Spleen (tissue), 7 donors: ENCODE results near the gene FYB1.

Experiments used
- CTCF ChIP-seq, 11 experiments: fragments of 200-600 bp in 7 of 11; fragments of 450-650 bp in 4 of 11; sonication (generic) in 4 of 11; IDR thresholded peaks in 8 of 11; conservative IDR thresholded peaks in 3 of 11; 1 replicate in 7 of 11; 2 replicates in 4 of 11; pipeline versions ENCODE4 v1.4.0 to v1.8.0; 2016 to 2021; ENCODE audit warnings: antibody characterized with exemption in 11 of 11, inconsistent platforms in 4 of 11, mild to moderate bottlenecking in 1 of 11
- POLR2A ChIP-seq, 3 donors: fragments of 450-650 bp; IDR thresholded peaks; one replicate each; pipeline ENCODE4 v1.5.1; 2017; ENCODE audit warnings: antibody characterized with exemption in 3 of 3, mild to moderate bottlenecking in 1 of 3
- POLR2AphosphoS5 ChIP-seq, 3 donors: sonication (generic); formaldehyde crosslinking; IDR thresholded peaks; one replicate each; pipeline ENCODE4 v1.5.1; 2017; ENCODE audit warnings: antibody characterized with exemption in 3 of 3
- donor health status: DM: no; HTN: no; CAD: no; lungs with moderate emphysema.
- donor health status: DM: no; HTN: no; CAD: no.
- donor health status: DM: no; HTN: no; CAD: no.

GRCh38 chr5:39167141-39167971 is 52.0 kb downstream of the FYB1 start:
- TF ChIP-seq CTCF (IDR thresholded peaks at IDR 0.05 in 8 of 11, conservative IDR thresholded peaks at IDR 0.05 in 3 of 11) (no peak), POLR2A (IDR thresholded peaks at IDR 0.05) (no peak), POLR2AphosphoS5 (IDR thresholded peaks at IDR 0.05) (no peak)
